NCI-H2107 treated with DMSO at 0.1 percent for 48 hours (cell line): Measurements from ENCODE around the gene RAVER1.
"Not testable (repeated sequence)": the region's sequence is repeated elsewhere in the genome, so short reads cannot be mapped to it uniquely, and the experiment has no call there.

Source experiments
- DNase-seq: peaks from one replicate; lab custom pipeline; 2025; ENCODE audit not compliant: unreplicated experiment; lab: John Stamatoyannopoulos, UW

RAVER1 gene

GRCh38 chr19:10332965-10333757 lies at the start of gene RAVER1:
TSS of gene RAVER1 (minus strand) at chr19:10333529. CDS start at chr19:10333507, 22 bp downstream.
- peak; percentile 83 for DNase-seq

- DNase-seq, result not testable (repeated sequence)
Measured at GRCh38 chr19:10383223-10383499, 49.8 kb upstream of the RAVER1 start.

- DNase-seq, result peak; percentile 96
Measured at GRCh38 chr19:10380313-10381102, 47.2 kb upstream of the RAVER1 start, which contains the start of gene TYK2. TSS of gene TYK2 (minus strand) at chr19:10380572. CDS start at chr19:10378406, 2,166 bp downstream.

- no peak for DNase-seq
Measured at GRCh38 chr19:10379880-10380312, 46.6 kb upstream of the RAVER1 start.

DNA sequence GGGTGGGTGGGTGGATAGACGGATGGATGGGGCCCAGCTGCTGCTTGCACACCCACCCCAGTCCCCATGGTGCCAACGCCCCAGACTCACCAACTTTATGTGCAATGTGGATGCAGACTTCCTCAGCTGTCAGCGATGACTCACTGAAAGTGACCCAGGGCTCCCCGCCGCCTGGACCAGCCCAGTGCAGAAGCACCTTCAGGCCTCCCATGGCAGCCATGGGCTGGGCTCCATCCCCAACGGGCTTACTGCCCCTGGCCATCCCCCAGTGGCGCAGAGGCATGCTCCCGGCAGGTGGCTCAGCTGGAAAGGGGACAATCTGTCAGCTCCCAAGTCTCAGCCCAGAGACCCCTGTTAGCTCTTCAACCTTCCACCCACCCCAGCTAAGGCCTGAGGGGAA lies 44.8 kb upstream of the RAVER1 start:
- no peak for DNase-seq

GRCh38 chr19:10377140-10377640 lies 43.9 kb upstream of the RAVER1 start:
- not testable (repeated sequence) for DNase-seq

DNA sequence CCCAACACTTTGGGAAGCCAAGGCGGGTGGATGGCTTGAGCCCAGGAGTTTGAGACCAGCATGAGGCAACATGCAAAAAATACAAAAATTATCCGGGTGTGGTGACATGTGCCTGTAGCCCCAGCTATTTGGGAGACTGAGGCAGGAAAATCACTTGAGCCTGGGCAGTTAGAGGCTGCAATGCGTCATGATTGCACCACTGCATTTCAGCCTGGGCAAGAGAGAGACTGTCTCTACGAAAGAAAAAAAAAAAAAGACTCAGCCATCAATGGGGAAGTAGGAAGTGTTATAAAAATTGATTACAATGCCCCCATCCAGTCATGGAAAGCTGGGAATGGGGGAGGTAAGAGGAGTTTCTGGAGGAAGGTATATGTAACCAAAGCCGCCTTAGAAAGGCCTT lies 41.6 kb upstream of the RAVER1 start:
- DNase-seq, result no peak

- DNase-seq, result no peak
Measured at GRCh38 chr19:10372690-10373089, 39.4 kb upstream of the RAVER1 start.

GRCh38 chr19:10368101-10368803 lies 34.9 kb upstream of the RAVER1 start:
- DNase-seq, result no peak

DNA sequence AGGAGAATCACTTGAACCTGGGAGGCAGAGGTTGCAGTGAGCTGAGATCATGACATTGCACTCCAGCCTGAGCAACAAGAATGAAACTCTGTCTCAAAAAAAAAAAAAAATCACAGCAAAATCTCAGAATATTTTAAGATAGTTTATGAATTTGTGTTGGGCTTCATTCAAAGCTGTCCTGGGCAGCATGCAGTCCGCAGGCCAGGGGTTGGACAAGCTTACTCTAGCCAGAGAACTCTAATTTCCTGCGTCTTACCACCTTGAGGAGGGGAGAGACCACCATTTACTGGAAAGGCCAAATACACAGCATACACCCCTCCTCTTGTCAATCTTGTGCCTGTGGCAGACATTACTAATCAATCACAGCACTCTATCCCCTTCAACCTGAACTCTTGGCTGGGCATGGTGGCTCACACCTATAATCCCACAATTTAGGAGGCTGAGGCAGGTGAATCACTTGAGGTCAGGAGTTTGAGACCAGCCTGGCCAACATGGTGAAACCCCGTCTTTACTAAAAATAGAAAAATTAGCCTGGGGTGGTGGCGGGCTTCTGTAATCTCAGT lies 33.7 kb upstream of the RAVER1 start:
- DNase-seq, result not testable (repeated sequence)

- no peak for DNase-seq
Measured at GRCh38 chr19:10365518-10365917, 32.2 kb upstream of the RAVER1 start.

DNA sequence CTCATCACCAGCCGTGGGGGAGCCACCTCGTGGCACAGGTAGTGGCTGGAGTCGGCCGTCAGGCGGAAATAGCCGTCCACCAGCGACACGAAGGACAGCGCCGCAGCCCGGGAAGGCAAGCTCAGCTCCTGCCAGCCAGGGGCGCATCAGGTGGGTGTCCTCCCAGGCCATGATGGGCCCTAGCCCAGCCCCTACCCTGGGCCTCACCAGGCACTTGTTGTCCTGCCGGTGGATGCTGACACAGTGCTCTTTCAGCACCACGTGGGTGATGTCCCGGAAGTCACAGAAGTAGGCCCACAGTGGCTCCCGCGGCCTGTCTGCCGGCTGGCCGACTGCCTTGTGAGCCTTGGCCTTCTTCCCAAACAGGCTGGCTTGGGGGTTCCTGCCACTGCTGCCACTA lies 31.3 kb upstream of the RAVER1 start:
- DNase-seq, result no peak

DNA sequence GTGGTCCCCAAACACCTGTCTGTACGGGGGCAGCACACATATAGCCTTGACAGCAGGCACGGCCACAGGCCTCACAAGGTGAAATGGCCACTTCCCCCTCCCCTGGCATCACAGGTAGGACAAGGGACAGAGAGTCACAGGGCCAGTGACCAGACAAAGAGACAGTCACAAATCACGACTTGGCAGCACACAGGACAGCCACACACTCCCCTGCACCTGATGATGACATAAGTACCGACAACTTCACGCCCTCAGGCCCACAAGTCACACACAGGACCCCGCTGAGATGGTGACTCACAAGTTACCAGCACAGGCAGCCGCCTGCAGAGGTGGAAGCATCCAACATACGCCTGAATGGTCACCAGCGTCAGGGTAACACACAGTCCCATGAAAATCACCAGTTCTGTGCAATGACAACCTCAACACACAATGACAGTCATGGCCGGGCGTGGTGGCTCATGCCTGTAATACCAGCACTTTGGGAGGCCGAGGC lies 30.5 kb upstream of the RAVER1 start:
- no peak for DNase-seq

DNA sequence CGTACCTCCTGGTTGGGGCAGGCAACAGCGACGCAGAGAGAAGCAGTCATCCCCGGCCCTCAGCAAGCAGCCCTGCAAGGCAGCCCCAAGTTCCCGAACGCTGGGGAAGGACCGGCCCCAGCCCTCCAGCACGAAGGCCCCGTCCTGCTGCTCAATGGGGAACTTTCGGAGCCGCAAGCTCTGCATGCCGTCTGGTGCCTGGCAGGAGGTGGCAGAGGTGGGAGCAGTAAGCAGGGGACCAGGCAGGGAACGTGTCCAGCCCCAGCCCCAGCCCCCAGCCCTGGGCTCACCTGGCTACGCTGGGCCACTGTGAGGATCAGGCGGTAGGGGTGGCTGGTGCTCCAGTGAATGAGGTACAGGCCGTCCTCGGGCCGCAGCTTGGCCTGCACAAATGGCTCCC lies 28.9 kb upstream of the RAVER1 start:
- no peak for DNase-seq

GRCh38 chr19:10361569-10362011 lies 28.3 kb upstream of the RAVER1 start:
- no peak for DNase-seq

- DNase-seq, result no peak
Measured at GRCh38 chr19:10356431-10356830, 23.1 kb upstream of the RAVER1 start.

DNA sequence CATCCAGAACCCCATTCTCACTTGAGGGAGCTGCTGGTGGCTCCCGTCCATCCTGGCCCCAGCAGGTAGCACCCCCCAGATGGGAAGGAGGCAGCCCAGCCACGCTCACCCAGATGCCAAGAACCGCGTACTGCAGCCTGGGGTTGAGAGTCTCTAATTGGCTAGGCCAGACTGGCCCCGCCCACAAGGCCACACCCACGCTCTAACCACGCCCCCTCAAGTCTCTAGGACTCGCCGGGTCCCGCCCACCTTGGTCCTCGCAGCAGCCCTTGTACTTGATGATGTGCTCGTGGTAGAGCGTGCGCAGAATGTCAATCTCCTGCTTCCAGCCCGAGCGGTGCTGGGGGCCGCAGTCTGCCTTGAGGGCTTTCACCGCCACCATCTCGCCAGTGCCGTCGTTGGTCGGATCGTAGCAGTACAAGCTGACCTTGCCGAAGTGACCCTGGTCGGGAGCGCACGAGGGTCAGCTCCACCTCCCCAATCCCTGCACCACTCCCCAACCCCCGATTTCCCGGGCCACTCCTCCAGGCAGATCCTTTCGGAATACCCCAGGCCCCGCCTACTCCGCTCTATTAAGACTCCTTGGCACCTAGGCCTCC lies 20.6 kb upstream of the RAVER1 start:
- DNase-seq, result no peak

- DNase-seq, result no peak
Measured at GRCh38 chr19:10352764-10353671, 19.7 kb upstream of the RAVER1 start.

DNA sequence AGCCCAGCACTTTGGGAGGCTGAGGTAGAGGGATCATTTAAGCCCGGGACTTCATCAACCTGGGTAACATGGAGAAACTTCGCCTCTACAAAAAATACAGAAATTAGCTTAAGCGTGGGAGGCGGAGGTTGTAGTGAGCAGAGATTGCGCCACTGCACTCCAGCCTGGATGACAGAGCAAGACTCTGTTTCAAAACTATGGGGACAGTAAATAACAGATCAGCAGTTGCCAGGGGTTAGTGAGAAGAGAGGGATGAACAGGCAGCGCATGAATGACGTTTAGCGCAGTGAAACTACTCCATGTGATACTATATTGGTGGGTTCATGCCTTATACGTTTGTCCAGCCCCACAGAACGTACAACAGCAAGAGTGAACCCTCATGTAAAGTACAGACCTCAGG lies 13.2 kb upstream of the RAVER1 start:
- DNase-seq, result no peak
